ENCODE measurements around the gene DAD1.

Gene DAD1

GRCh38 chr14:22540293-22540692, 48.7 kb downstream of the DAD1 start:
- Histone ChIP-seq H3K4me3 (ENCODE audit: low read length) (no peak overlapping the region), H3K27me3 (ENCODE audit: insufficient read depth, low read length) (no peaks in the 10 kb centered on the region), H3K9ac (ENCODE audit: low read depth, low read length) (no peak overlapping the region), H3K27ac (ENCODE audit: low read length) (no peak overlapping the region), H3K4me1 (ENCODE audit: insufficient read depth, low read length) (no peaks in the 10 kb centered on the region), H3K36me3 (ENCODE audit: insufficient read depth, low read depth, low read length) (no peaks in the 10 kb centered on the region), H3K9me3 (ENCODE audit: insufficient read depth, low read depth, low read length) (no peaks in the 10 kb centered on the region; the same call in 1 of the 2 replicates)

GRCh38 chr14:22539831-22540230, 49.2 kb downstream of the DAD1 start:
- Histone ChIP-seq H3K9me3 (ENCODE audit: insufficient read depth, low read depth, low read length) (no peaks in the 10 kb centered on the region; the same call in 1 of the 2 replicates), H3K27ac (ENCODE audit: low read length) (no peak overlapping the region), H3K9ac (ENCODE audit: low read depth, low read length) (no peak overlapping the region), H3K4me3 (ENCODE audit: low read length) (no peak overlapping the region), H3K4me1 (ENCODE audit: insufficient read depth, low read length) (no peaks in the 10 kb centered on the region), H3K36me3 (ENCODE audit: insufficient read depth, low read depth, low read length) (no peaks in the 10 kb centered on the region), H3K27me3 (ENCODE audit: insufficient read depth, low read length) (no peaks in the 10 kb centered on the region)

- Histone ChIP-seq H3K4me3 (ENCODE audit: low read length) (no peak overlapping the region), H3K36me3 (ENCODE audit: insufficient read depth, low read depth, low read length) (no peaks in the 10 kb centered on the region), H3K9ac (ENCODE audit: low read depth, low read length) (no peak overlapping the region), H3K4me1 (ENCODE audit: insufficient read depth, low read length) (no peaks in the 10 kb centered on the region), H3K27me3 (ENCODE audit: insufficient read depth, low read length) (no peaks in the 10 kb centered on the region), H3K9me3 (ENCODE audit: insufficient read depth, low read depth, low read length) (no peaks in the 10 kb centered on the region; the same call in 1 of the 2 replicates), H3K27ac (ENCODE audit: low read length) (no peak overlapping the region)
Observed at GRCh38 chr14:22538671-22539228, 50.3 kb downstream of the DAD1 start.

GRCh38 chr14:22537436-22538310, 51.4 kb downstream of the DAD1 start:
- no peaks in the 10 kb centered on the region for H3K4me1 ChIP-seq (ENCODE audit: insufficient read depth, low read length)
- no peak overlapping the region for H3K9ac ChIP-seq (ENCODE audit: low read depth, low read length)
- no peaks in the 10 kb centered on the region for H3K27me3 ChIP-seq (ENCODE audit: insufficient read depth, low read length)
- H3K27ac ChIP-seq (ENCODE audit: low read length) = no peak overlapping the region
- H3K4me3 ChIP-seq (ENCODE audit: low read length) = no peak overlapping the region
- no peaks in the 10 kb centered on the region; the same call in 1 of the 2 replicates for H3K9me3 ChIP-seq (ENCODE audit: insufficient read depth, low read depth, low read length)
- H3K36me3 ChIP-seq (ENCODE audit: insufficient read depth, low read depth, low read length) = no peaks in the 10 kb centered on the region

- no peak overlapping the region for H3K4me3 ChIP-seq (ENCODE audit: low read length)
- no peak overlapping the region for H3K27ac ChIP-seq (ENCODE audit: low read length)
- H3K4me1 ChIP-seq (ENCODE audit: insufficient read depth, low read length) = no peaks in the 10 kb centered on the region
Observed at GRCh38 chr14:22536853-22537338, 52.1 kb downstream of the DAD1 start.

GRCh38 chr14:22535916-22536315, 53.1 kb downstream of the DAD1 start:
- Histone ChIP-seq H3K9ac (ENCODE audit: low read depth, low read length) (no peak overlapping the region), H3K4me3 (ENCODE audit: low read length) (no peak overlapping the region), H3K36me3 (ENCODE audit: insufficient read depth, low read depth, low read length) (no peaks in the 10 kb centered on the region), H3K27ac (ENCODE audit: low read length) (no peak overlapping the region), H3K27me3 (ENCODE audit: insufficient read depth, low read length) (no peaks in the 10 kb centered on the region), H3K4me1 (ENCODE audit: insufficient read depth, low read length) (no peaks in the 10 kb centered on the region), H3K9me3 (ENCODE audit: insufficient read depth, low read depth, low read length) (no peaks in the 10 kb centered on the region; the same call in 1 of the 2 replicates)

More at GRCh38 chr14:22536853-22537338, 52.1 kb downstream of the DAD1 start:
- Histone ChIP-seq H3K9ac (ENCODE audit: low read depth, low read length) (no peak overlapping the region), H3K36me3 (ENCODE audit: insufficient read depth, low read depth, low read length) (no peaks in the 10 kb centered on the region), H3K9me3 (ENCODE audit: insufficient read depth, low read depth, low read length) (no peaks in the 10 kb centered on the region; the same call in 1 of the 2 replicates), H3K27me3 (ENCODE audit: insufficient read depth, low read length) (no peaks in the 10 kb centered on the region)

- Histone ChIP-seq H3K27ac (ENCODE audit: low read length) (no peak overlapping the region), H3K36me3 (ENCODE audit: insufficient read depth, low read depth, low read length) (no peaks in the 10 kb centered on the region), H3K27me3 (ENCODE audit: insufficient read depth, low read length) (no peaks in the 10 kb centered on the region), H3K4me1 (ENCODE audit: insufficient read depth, low read length) (no peaks in the 10 kb centered on the region), H3K9ac (ENCODE audit: low read depth, low read length) (no peak overlapping the region), H3K4me3 (ENCODE audit: low read length) (no peak overlapping the region), H3K9me3 (ENCODE audit: insufficient read depth, low read depth, low read length) (no peaks in the 10 kb centered on the region; the same call in 1 of the 2 replicates)
Observed at GRCh38 chr14:22535126-22535525, 53.9 kb downstream of the DAD1 start.

- no peaks in the 10 kb centered on the region; the same call in 1 of the 2 replicates for H3K9me3 ChIP-seq (ENCODE audit: insufficient read depth, low read depth, low read length)
- H3K27me3 ChIP-seq (ENCODE audit: insufficient read depth, low read length) = no peaks in the 10 kb centered on the region
- no peak overlapping the region for H3K4me3 ChIP-seq (ENCODE audit: low read length)
- no peak overlapping the region for H3K27ac ChIP-seq (ENCODE audit: low read length)
- no peak overlapping the region for H3K9ac ChIP-seq (ENCODE audit: low read depth, low read length)
- no peaks in the 10 kb centered on the region for H3K4me1 ChIP-seq (ENCODE audit: insufficient read depth, low read length)
- H3K36me3 ChIP-seq (ENCODE audit: insufficient read depth, low read depth, low read length) = no peaks in the 10 kb centered on the region
Observed at GRCh38 chr14:22534547-22534946, 54.5 kb downstream of the DAD1 start.

GRCh38 chr14:22533739-22534359, 55.2 kb downstream of the DAD1 start:
- H3K27me3 ChIP-seq (ENCODE audit: insufficient read depth, low read length) = no peaks in the 10 kb centered on the region
- no peaks in the 10 kb centered on the region for H3K4me1 ChIP-seq (ENCODE audit: insufficient read depth, low read length)
- no peaks in the 10 kb centered on the region for H3K36me3 ChIP-seq (ENCODE audit: insufficient read depth, low read depth, low read length)
- no peak overlapping the region for H3K27ac ChIP-seq (ENCODE audit: low read length)
- H3K4me3 ChIP-seq (ENCODE audit: low read length) = no peak overlapping the region
- H3K9me3 ChIP-seq (ENCODE audit: insufficient read depth, low read depth, low read length) = no peaks in the 10 kb centered on the region
- no peak overlapping the region for H3K9ac ChIP-seq (ENCODE audit: low read depth, low read length)

- Histone ChIP-seq H3K4me3 (ENCODE audit: low read length) (no peak overlapping the region), H3K27ac (ENCODE audit: low read length) (no peak overlapping the region), H3K4me1 (ENCODE audit: insufficient read depth, low read length) (no peaks in the 10 kb centered on the region), H3K9me3 (ENCODE audit: insufficient read depth, low read depth, low read length) (no peaks in the 10 kb centered on the region), H3K27me3 (ENCODE audit: insufficient read depth, low read length) (no peaks in the 10 kb centered on the region), H3K36me3 (ENCODE audit: insufficient read depth, low read depth, low read length) (no peaks in the 10 kb centered on the region), H3K9ac (ENCODE audit: low read depth, low read length) (no peak overlapping the region)
Observed at GRCh38 chr14:22533057-22533704, 55.8 kb downstream of the DAD1 start.

- Histone ChIP-seq H3K9ac (ENCODE audit: low read depth, low read length) (no peak overlapping the region), H3K36me3 (ENCODE audit: insufficient read depth, low read depth, low read length) (no peaks in the 10 kb centered on the region), H3K9me3 (ENCODE audit: insufficient read depth, low read depth, low read length) (no peaks in the 10 kb centered on the region), H3K27ac (ENCODE audit: low read length) (no peak overlapping the region), H3K4me1 (ENCODE audit: insufficient read depth, low read length) (no peaks in the 10 kb centered on the region), H3K27me3 (ENCODE audit: insufficient read depth, low read length) (no peaks in the 10 kb centered on the region), H3K4me3 (ENCODE audit: low read length) (no peak overlapping the region)
Observed at GRCh38 chr14:22532345-22533056, 56.5 kb downstream of the DAD1 start.
